HCT116 (cell line): ENCODE results near the gene PREB.

Experiments used
- CEBPB ChIP-seq: IDR thresholded peaks from 2 replicates; pipeline ENCODE4 v1.6.1; 2012; ENCODE audit warnings: low read depth
- EZH2 ChIP-seq: fragments of 200-600 bp; sonication (generic); IDR thresholded peaks from 2 replicates; pipeline ENCODE4 v1.6.1; 2017; ENCODE audit warnings: antibody characterized with exemption, mixed run types
- FOSL1 ChIP-seq: IDR thresholded peaks from 2 replicates; pipeline ENCODE4 v1.6.1; 2012; ENCODE audit warnings: low read depth
- POLR2A ChIP-seq: IDR thresholded peaks from 2 replicates; pipeline ENCODE4 v1.7.0; 2011; ENCODE audit warnings: borderline replicate concordance; ENCODE audit not compliant: insufficient read depth, insufficient read length; ENCODE audit errors: extremely low read depth
- POLR2AphosphoS5 ChIP-seq: IDR thresholded peaks from 2 replicates; pipeline ENCODE4 v1.6.1; 2011; ENCODE audit warnings: mild to moderate bottlenecking, low read depth, low read length, moderate library complexity
- RAD21 ChIP-seq: IDR thresholded peaks from 2 replicates; pipeline ENCODE4 v1.6.1; 2012; ENCODE audit warnings: low read depth, mild to moderate bottlenecking
- SP1 ChIP-seq: IDR thresholded peaks from 2 replicates; pipeline ENCODE4 v1.6.1; 2012; ENCODE audit warnings: low read depth
- TCF7L2 ChIP-seq: IDR thresholded peaks from 2 replicates; pipeline ENCODE4 v1.7.0; 2011; ENCODE audit warnings: borderline replicate concordance, inconsistent platforms; ENCODE audit not compliant: insufficient read depth, insufficient read length; ENCODE audit errors: extremely low read depth
- ZBTB33 ChIP-seq: IDR thresholded peaks from 2 replicates; pipeline ENCODE4 v1.6.1; 2011; ENCODE audit warnings: mild to moderate bottlenecking, low read length, moderate library complexity; ENCODE audit not compliant: insufficient replicate concordance; ENCODE audit errors: extremely low read depth
- ZNF274 ChIP-seq: fragments of 200-500 bp; sonication (Bioruptor generic); IDR thresholded peaks from 2 replicates; pipeline ENCODE4 v1.6.1; 2014; ENCODE audit warnings: mild to moderate bottlenecking, low read depth, low read length, inconsistent platforms
- TF ChIP-seq, protein P1 (sequence below), 3 experiments: fragments of 200-600 bp in 1 of 3; sonication (generic) in 1 of 3; IDR thresholded peaks in 2 of 3; conservative IDR thresholded peaks in 1 of 3; 2 replicates each; pipeline ENCODE4 v1.5.1; 2012 to 2017; ENCODE audit warnings: low read depth in 2 of 3, low read length in 2 of 3, antibody characterized with exemption in 1 of 3, borderline replicate concordance in 1 of 3, control low read depth in 1 of 3, mild to moderate bottlenecking in 1 of 3, mixed read lengths in 1 of 3, mixed run types in 1 of 3, moderate library complexity in 1 of 3; ENCODE audit not compliant: insufficient read depth in 1 of 3
- TF ChIP-seq, protein P2 (sequence below): IDR thresholded peaks from 2 replicates; pipeline ENCODE4 v1.6.1; 2012

- no peak for TF ChIP-seq POLR2A
- TF ChIP-seq, protein P1, sequence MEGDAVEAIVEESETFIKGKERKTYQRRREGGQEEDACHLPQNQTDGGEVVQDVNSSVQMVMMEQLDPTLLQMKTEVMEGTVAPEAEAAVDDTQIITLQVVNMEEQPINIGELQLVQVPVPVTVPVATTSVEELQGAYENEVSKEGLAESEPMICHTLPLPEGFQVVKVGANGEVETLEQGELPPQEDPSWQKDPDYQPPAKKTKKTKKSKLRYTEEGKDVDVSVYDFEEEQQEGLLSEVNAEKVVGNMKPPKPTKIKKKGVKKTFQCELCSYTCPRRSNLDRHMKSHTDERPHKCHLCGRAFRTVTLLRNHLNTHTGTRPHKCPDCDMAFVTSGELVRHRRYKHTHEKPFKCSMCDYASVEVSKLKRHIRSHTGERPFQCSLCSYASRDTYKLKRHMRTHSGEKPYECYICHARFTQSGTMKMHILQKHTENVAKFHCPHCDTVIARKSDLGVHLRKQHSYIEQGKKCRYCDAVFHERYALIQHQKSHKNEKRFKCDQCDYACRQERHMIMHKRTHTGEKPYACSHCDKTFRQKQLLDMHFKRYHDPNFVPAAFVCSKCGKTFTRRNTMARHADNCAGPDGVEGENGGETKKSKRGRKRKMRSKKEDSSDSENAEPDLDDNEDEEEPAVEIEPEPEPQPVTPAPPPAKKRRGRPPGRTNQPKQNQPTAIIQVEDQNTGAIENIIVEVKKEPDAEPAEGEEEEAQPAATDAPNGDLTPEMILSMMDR (IDR thresholded peaks at IDR 0.05 in 2 of 3, conservative IDR thresholded peaks at IDR 0.05 in 1 of 3; ENCODE audit: borderline replicate concordance in 1 of 3, insufficient read depth in 1 of 3, low read depth in 2 of 3, low read length in 2 of 3): no peak
- no peak for TF ChIP-seq POLR2AphosphoS5
- no peak for TF ChIP-seq CEBPB
- no peak for TF ChIP-seq FOSL1
- no peak for TF ChIP-seq SP1
- TF ChIP-seq EZH2: no peak
- TF ChIP-seq, protein P2, sequence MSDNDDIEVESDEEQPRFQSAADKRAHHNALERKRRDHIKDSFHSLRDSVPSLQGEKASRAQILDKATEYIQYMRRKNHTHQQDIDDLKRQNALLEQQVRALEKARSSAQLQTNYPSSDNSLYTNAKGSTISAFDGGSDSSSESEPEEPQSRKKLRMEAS: no peak
- TF ChIP-seq RAD21: no peak
- no peak for TF ChIP-seq ZNF274
- TF ChIP-seq ZBTB33: no peak
- TF ChIP-seq TCF7L2: no peak
Observed at GRCh38 chr2:27085062-27085672, 49.3 kb downstream of the PREB start.
